ENCODE data around the gene ST3GAL3.

Gene ST3GAL3

GRCh38 chr1:43866201-43866600 is 158.9 kb downstream of the ST3GAL3 start:
- Mint-ChIP-seq H3K27me3 (no peaks in the 10 kb centered on the region), H3K36me3 (ENCODE audit: low read depth) (no peaks in the 10 kb centered on the region), H3K27ac (peak overlapping the region; percentile 32), H3K4me1 (peaks cover 31% of the 10 kb centered on the region), H3K4me3 (no peak overlapping the region), H3K9me3 (no peaks in the 10 kb centered on the region)
- ATAC-seq (no peak), DNase-seq (no peak)

GRCh38 chr1:43867976-43868740 is 160.8 kb downstream of the ST3GAL3 start:
- ATAC-seq = peak; percentile 35
- H3K27me3 Mint-ChIP-seq = no peaks in the 10 kb centered on the region
- H3K9me3 Mint-ChIP-seq = no peaks in the 10 kb centered on the region
- DNase-seq = no peak
- H3K36me3 Mint-ChIP-seq (ENCODE audit: low read depth) = no peaks in the 10 kb centered on the region
- H3K27ac Mint-ChIP-seq = peak overlapping the region; percentile 64
- peaks cover 31% of the 10 kb centered on the region for H3K4me1 Mint-ChIP-seq
- no peak overlapping the region for H3K4me3 Mint-ChIP-seq

DNA sequence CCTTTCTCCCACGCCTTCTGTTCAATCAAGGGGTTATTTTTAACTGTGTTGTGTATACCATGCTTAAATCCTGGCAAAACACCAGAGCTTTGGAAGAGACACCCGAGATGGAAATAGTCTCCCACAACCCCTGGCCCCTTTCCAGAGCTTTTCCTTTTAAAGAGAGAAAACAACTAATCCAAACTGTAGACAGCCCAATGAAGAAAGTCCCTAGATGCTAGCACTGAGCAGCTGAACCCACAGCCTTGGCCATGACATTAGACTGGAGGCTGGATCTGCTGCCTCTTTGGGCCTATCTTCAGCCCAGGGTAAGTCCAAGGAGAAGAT is 161.4 kb downstream of the ST3GAL3 start:
- H3K9me3 Mint-ChIP-seq = no peaks in the 10 kb centered on the region
- H3K27ac Mint-ChIP-seq = peak overlapping the region; percentile 50
- no peak overlapping the region for H3K4me3 Mint-ChIP-seq
- H3K36me3 Mint-ChIP-seq (ENCODE audit: low read depth) = no peaks in the 10 kb centered on the region
- peaks cover 30% of the 10 kb centered on the region for H3K4me1 Mint-ChIP-seq
- DNase-seq (no peak), ATAC-seq (no peak)
- H3K27me3 Mint-ChIP-seq = no peaks in the 10 kb centered on the region

DNA sequence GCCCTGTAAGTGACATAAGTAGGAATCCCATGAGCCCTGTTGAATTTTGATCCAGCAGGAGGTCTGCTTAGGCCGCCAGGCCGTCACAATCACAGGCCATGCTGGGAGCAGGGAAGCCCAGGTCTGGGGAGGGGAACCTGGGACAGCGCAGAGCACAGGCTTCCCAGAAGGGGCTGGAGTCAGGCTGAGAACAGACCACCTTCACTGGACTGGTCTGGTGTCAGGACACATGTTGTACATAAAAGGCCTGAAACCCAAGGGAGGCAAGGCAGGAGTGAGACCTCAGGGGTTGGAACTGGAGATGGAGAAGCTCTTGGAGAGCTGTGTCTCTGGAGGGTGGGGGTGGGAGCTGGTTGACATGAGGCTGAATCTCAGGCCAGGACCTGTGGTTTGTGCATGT is 163.0 kb downstream of the ST3GAL3 start:
- no peak overlapping the region for H3K4me3 Mint-ChIP-seq
- no peak for ATAC-seq
- no peaks in the 10 kb centered on the region for H3K36me3 Mint-ChIP-seq (ENCODE audit: low read depth)
- no peaks in the 10 kb centered on the region for H3K27me3 Mint-ChIP-seq
- no peak for DNase-seq
- H3K27ac Mint-ChIP-seq = no peak overlapping the region
- H3K9me3 Mint-ChIP-seq = no peaks in the 10 kb centered on the region
- H3K4me1 Mint-ChIP-seq = peaks cover 17% of the 10 kb centered on the region

- no peak for ATAC-seq
- H3K9me3 Mint-ChIP-seq = no peaks in the 10 kb centered on the region
- no peaks in the 10 kb centered on the region for H3K27me3 Mint-ChIP-seq
- DNase-seq = no peak
- H3K36me3 Mint-ChIP-seq (ENCODE audit: low read depth) = no peaks in the 10 kb centered on the region
- no peak overlapping the region for H3K27ac Mint-ChIP-seq
- no peak overlapping the region for H3K4me3 Mint-ChIP-seq
- H3K4me1 Mint-ChIP-seq = peaks cover 10% of the 10 kb centered on the region
These were observed 164.0 kb downstream of the ST3GAL3 start for GRCh38 chr1:43871181-43871910.

- no peak for ATAC-seq
These were observed 164.9 kb downstream of the ST3GAL3 start for GRCh38 chr1:43872280-43872679.

GRCh38 chr1:43873851-43874250 is 166.5 kb downstream of the ST3GAL3 start:
- H3K4me1 Mint-ChIP-seq = no peaks in the 10 kb centered on the region
- H3K27ac Mint-ChIP-seq = no peak overlapping the region
- no peaks in the 10 kb centered on the region for H3K9me3 Mint-ChIP-seq
- no peaks in the 10 kb centered on the region for H3K36me3 Mint-ChIP-seq (ENCODE audit: low read depth)
- ATAC-seq (no peak), DNase-seq (no peak)
- no peaks in the 10 kb centered on the region for H3K27me3 Mint-ChIP-seq
- no peak overlapping the region for H3K4me3 Mint-ChIP-seq

More at GRCh38 chr1:43872280-43872679, 164.9 kb downstream of the ST3GAL3 start:
- H3K4me1 Mint-ChIP-seq = peaks cover 9% of the 10 kb centered on the region
- H3K36me3 Mint-ChIP-seq (ENCODE audit: low read depth) = no peaks in the 10 kb centered on the region
- H3K4me3 Mint-ChIP-seq = no peak overlapping the region
- no peak for DNase-seq
- no peaks in the 10 kb centered on the region for H3K27me3 Mint-ChIP-seq
- no peaks in the 10 kb centered on the region for H3K9me3 Mint-ChIP-seq
- no peak overlapping the region for H3K27ac Mint-ChIP-seq

DNA sequence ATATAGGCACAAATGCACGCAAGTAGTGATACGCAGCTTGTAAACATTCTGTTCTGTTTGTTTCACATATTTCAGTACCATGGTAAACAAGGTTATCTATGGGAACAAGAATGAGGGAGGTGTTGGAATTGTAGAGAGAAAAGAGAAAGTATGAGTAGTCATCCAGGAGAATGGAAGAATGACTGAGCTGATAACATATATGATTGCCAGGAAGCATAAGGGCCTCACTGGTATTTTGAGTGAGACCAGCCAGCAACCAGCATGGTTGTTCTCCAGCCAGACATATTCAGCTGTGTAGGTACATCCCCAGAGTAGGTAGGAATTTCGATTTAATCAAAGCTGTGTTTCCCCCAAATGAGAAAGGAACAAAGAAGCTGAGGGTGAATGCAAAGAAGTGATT is 167.4 kb downstream of the ST3GAL3 start:
- no peaks in the 10 kb centered on the region for H3K27me3 Mint-ChIP-seq
- no peak overlapping the region for H3K4me3 Mint-ChIP-seq
- H3K4me1 Mint-ChIP-seq = no peaks in the 10 kb centered on the region
- no peak overlapping the region for H3K27ac Mint-ChIP-seq
- H3K9me3 Mint-ChIP-seq = no peaks in the 10 kb centered on the region
- ATAC-seq (no peak), DNase-seq (no peak)
- H3K36me3 Mint-ChIP-seq (ENCODE audit: low read depth) = no peaks in the 10 kb centered on the region

GRCh38 chr1:43875331-43875730 is 168.0 kb downstream of the ST3GAL3 start:
- no peaks in the 10 kb centered on the region for H3K4me1 Mint-ChIP-seq
- ATAC-seq = no peak

DNA sequence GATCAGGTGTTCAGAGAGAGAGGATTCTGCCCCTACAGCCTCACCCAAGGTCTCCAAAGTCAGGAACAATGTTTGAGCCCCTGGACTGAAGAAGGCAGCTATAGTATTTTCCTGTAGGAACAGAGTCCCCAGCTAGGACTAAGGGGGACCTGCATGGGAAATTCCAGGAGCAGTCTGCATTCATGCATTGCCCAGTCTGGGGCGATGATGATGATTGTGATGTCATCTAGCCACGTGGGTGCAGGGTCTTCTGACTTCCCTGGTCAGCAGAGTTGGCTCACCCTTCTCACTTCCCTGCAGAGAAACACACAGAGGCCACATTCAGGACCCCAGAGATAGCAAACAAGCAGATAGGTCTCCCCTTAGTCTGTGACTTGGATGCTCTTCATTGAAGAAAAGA is 169.8 kb downstream of the ST3GAL3 start:
- Mint-ChIP-seq H3K27me3 (no peaks in the 10 kb centered on the region), H3K27ac (no peak overlapping the region), H3K36me3 (ENCODE audit: low read depth) (no peaks in the 10 kb centered on the region), H3K4me3 (no peak overlapping the region), H3K4me1 (no peaks in the 10 kb centered on the region), H3K9me3 (no peaks in the 10 kb centered on the region)
- ATAC-seq (no peak), DNase-seq (no peak)

More at GRCh38 chr1:43875331-43875730, 168.0 kb downstream of the ST3GAL3 start:
- H3K36me3 Mint-ChIP-seq (ENCODE audit: low read depth) = no peaks in the 10 kb centered on the region
- H3K27ac Mint-ChIP-seq = no peak overlapping the region
- no peaks in the 10 kb centered on the region for H3K9me3 Mint-ChIP-seq
- H3K4me3 Mint-ChIP-seq = no peak overlapping the region
- no peaks in the 10 kb centered on the region for H3K27me3 Mint-ChIP-seq
- no peak for DNase-seq

GRCh38 chr1:43878440-43878839 is 171.1 kb downstream of the ST3GAL3 start:
- Mint-ChIP-seq H3K4me3 (no peak overlapping the region), H3K9me3 (no peaks in the 10 kb centered on the region), H3K27ac (no peak overlapping the region), H3K4me1 (no peaks in the 10 kb centered on the region), H3K27me3 (no peaks in the 10 kb centered on the region), H3K36me3 (ENCODE audit: low read depth) (no peaks in the 10 kb centered on the region)
- no peak for ATAC-seq
- no peak for DNase-seq

GRCh38 chr1:43878854-43879253 is 171.5 kb downstream of the ST3GAL3 start:
- ATAC-seq = no peak
- no peaks in the 10 kb centered on the region for H3K9me3 Mint-ChIP-seq
- no peak overlapping the region for H3K27ac Mint-ChIP-seq
- H3K27me3 Mint-ChIP-seq = no peaks in the 10 kb centered on the region
- H3K36me3 Mint-ChIP-seq (ENCODE audit: low read depth) = no peaks in the 10 kb centered on the region
- H3K4me3 Mint-ChIP-seq = no peak overlapping the region
- DNase-seq = no peak
- no peaks in the 10 kb centered on the region for H3K4me1 Mint-ChIP-seq

DNA sequence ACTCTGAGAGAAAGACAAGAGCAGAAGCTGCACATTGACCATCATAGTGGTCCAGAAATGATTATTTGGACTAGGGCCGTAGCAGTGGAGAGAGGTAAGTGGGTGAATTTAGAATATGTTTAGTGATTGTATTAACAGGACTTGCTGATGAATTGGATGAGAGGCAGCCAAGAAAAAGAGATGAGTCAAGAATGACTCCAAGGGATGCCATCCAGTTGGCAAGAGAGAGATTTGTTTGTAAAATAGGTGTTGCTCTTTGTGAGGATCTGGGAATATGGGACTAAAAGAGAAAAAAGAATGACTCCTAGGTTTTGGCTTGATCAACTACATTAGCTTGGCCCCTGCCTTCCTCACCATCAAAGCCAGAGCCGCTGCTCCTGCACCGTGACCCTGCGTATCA is 172.1 kb downstream of the ST3GAL3 start:
- Mint-ChIP-seq H3K27me3 (no peaks in the 10 kb centered on the region), H3K4me3 (no peak overlapping the region), H3K4me1 (no peaks in the 10 kb centered on the region), H3K36me3 (ENCODE audit: low read depth) (no peaks in the 10 kb centered on the region), H3K27ac (no peak overlapping the region), H3K9me3 (no peaks in the 10 kb centered on the region)
- no peak for ATAC-seq
- DNase-seq = no peak

- H3K9me3 Mint-ChIP-seq = no peaks in the 10 kb centered on the region
- no peak overlapping the region for H3K4me3 Mint-ChIP-seq
- DNase-seq = no peak
- H3K27ac Mint-ChIP-seq = no peak overlapping the region
- no peaks in the 10 kb centered on the region for H3K36me3 Mint-ChIP-seq (ENCODE audit: low read depth)
- no peak for ATAC-seq
- no peaks in the 10 kb centered on the region for H3K27me3 Mint-ChIP-seq
- H3K4me1 Mint-ChIP-seq = no peaks in the 10 kb centered on the region
These were observed 172.7 kb downstream of the ST3GAL3 start for GRCh38 chr1:43879996-43880395.

DNA sequence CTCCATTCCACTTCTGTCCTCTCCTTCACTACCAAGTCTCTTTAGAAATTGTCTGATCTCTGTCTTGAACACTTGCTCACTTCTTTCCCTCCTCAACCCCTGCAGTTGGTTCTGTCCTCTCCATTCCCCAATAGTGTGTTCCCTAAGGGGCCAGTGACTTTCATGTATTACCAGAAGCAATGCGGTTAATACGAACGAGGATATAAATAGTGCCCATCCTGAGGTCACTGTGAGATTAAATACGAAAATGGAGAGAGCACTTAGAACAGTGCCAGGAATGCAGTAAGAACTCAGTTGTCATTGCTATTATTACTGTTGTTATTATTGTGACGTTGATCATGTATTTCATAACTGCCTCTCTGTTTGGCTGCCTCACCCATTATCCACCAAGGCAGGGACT is 173.3 kb downstream of the ST3GAL3 start:
- no peaks in the 10 kb centered on the region for H3K36me3 Mint-ChIP-seq (ENCODE audit: low read depth)
- no peak overlapping the region for H3K4me3 Mint-ChIP-seq
- H3K9me3 Mint-ChIP-seq = no peaks in the 10 kb centered on the region
- no peaks in the 10 kb centered on the region for H3K27me3 Mint-ChIP-seq
- H3K4me1 Mint-ChIP-seq = no peaks in the 10 kb centered on the region
- no peak overlapping the region for H3K27ac Mint-ChIP-seq
- ATAC-seq (no peak), DNase-seq (no peak)
